GM19328 (cell line): ENCODE measurements around the gene METTL6.
A peak's percentile ranks its signal among the peaks of the same experiment; 100 is the strongest.
"Not testable (repeated sequence)": the region's sequence is repeated elsewhere in the genome, so short reads cannot be mapped to it uniquely, and the experiment has no call there.

Experiments used
- ATAC-seq: cut with Tn5 transposase; IDR thresholded peaks from one replicate; pipeline ENCODE4 v1.9.1; 2021; ENCODE audit warnings: mild to moderate bottlenecking, moderate library complexity; ENCODE audit not compliant: unreplicated experiment

METTL6 gene

GRCh38 chr3:15427182-15427880, at the start of gene METTL6, which contains the start of gene EAF1:
TSS of gene METTL6 (minus strand) at chr3:15427544. CDS start at chr3:15426511, 1,033 bp downstream.
TSS of gene EAF1 (plus strand) at chr3:15427598. CDS start at chr3:15427780, 182 bp downstream.
- ATAC-seq = peak; percentile 86

- no peak for ATAC-seq
Measured at GRCh38 chr3:15476378-15476777, 49.0 kb upstream of the METTL6 start.

DNA sequence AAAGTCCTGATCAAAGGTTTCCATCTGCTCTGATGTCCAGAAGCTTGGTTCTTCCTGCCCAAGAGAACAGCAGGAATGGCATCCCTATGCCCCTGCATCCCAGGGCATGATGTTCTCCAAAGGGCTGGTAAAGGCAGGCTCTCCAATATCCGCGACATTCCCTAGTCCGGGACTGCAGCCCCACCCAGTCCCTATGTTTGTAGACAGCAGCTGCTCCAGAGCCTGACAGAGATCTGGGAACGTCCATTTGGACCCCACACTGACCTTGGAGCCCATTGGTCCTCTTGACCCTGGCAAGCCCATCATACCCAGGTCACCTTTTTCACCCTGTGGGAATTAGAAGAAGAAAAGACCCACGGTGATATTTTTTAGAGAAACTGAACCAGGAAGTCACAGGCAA, 47.8 kb upstream of the METTL6 start:
- ATAC-seq = no peak

GRCh38 chr3:15471861-15472260, 44.5 kb upstream of the METTL6 start:
- no peak for ATAC-seq

DNA sequence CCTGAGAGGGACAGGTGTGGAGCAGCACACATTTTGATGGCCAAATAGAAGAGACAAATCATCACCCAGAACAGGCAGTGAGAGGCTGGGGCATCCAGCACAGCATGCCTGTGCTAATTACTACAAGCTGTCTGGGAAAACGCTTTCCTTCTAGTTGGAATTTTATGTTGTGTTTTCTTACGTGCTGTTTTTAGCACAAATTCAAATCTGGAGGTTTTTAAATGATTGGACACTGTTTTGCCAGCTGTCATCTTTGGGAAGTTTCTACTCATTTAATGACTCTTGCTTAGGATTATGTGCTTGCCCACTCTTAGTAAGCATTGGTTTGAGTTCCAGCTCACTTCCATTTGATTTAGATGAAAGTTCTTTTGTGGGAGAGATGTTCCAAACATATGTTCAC, 43.5 kb upstream of the METTL6 start:
- no peak for ATAC-seq

DNA sequence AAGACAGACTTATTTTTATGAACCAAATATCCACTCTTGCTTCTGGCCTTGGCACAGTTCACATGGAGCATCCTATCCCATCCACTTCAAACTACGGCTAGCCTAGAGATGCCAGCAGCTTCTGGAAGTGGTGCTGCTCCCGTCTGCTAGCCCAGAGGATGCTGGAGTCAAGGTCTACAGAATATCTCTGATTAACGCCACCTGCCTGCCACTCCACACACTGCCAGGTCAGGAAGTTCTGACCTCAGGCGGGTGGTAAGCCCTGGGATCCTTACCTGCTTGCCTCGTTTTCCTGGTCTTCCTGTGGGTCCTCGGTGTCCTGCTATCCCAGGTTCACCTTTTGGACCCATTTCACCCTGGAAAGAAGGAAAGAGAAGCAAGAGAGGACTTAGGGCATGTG, 42.9 kb upstream of the METTL6 start:
- ATAC-seq = no peak

- no peak for ATAC-seq
Measured at GRCh38 chr3:15467227-15468181, 40.2 kb upstream of the METTL6 start.

DNA sequence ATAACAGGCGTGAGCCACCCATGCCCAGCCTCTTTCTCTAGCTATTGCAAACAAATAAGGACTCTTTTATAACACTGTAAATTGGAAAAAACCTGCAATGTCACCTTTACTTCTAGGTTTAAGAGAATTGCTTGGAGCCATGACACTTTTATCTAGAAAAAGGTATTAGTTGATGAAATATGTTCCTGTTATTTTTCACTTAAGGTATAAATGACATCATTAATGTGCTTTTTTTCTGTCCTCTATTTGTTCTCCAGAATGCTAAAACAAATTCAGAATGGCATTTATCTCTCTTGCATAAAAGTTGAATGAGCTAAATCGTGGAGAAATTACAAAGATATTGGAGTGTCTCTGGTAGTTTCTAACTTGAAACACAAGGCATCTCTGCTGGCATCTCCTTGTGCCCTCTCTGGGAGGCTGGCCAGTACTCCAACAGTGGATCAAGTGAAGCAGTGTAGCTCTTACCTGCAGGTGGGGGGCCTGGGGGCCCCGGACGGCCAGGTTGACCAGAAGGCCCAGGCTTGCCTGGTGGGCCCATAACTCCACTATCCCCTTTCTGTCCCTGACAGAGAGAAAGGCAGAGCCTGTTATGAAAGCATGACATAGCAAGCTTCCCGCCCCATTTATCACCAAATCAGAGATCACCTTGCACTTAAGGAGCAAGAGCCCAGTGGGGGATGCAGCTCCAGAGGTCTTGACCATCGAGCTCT, 38.7 kb upstream of the METTL6 start:
- no peak for ATAC-seq

GRCh38 chr3:15462451-15462850, 35.1 kb upstream of the METTL6 start:
- ATAC-seq = no peak

DNA sequence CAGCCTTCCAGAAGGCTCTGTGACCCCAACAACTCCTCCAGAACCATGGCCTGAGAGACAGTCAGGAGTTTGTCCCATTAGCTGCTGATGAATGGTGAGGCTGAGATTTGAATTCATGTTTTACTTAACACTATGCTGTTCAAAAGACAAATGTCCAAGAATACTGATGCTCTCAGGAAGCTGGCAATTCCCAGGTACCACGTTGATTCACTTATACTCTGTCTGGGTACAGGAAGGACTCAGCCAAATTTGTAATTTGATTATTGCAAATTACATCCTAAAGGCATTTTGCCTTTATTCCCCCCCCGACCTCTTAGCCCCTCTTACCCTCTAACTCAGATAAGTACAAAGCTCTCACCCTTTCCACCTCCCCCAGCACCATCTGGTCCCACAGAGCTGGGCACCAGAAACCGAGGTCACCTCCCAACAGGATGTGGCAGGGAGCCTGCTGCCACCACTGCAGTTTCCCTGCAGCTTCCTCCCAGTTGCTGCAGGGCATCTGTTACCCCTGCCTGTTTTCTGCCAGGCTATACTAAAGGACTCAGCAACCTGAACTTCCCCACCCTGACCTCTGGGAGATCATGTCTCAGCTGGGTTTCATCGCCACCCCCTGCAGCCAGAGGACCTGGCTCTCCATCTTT, 33.7 kb upstream of the METTL6 start:
- no peak for ATAC-seq

GRCh38 chr3:15458212-15458780, 31.0 kb upstream of the METTL6 start:
- ATAC-seq = no peak

DNA sequence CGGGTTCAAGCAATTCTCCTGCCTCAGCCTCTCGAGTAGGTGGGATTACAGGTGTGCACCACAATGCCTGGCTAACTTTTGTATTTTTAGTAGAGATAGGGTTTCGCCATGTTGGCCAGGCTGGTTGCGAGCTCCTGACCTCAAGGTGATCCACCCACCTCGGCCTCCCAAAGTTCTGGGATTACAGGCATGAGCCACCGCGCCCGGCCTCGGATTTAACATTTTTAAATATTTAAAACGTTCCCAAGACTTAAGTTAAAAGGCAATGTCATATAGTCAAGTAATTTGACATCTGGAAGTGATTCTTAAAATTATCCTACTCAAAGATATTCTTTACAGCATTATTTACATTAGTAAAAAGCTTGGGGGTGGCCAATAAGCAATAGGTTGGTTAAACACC, 29.6 kb upstream of the METTL6 start:
- ATAC-seq = not testable (repeated sequence)

DNA sequence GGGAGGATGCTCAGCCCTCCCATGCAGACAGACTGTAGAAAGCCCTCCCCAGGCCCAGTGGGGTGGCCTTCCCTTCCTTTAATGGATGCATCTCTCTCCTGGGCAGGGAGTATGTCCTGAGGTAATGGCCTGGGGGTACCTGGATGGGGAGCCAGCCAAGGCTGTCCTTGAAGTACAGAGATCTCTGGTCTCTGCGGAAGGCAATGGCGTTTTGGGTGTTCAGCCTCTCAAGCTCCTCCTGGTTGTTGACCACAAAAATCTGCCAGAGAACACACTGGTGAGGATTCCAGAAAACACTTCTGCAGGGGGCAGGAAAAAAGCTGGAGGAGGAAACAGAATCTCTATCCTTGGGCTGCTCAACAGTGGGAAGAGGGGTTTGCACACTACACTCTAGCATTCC, 29.0 kb upstream of the METTL6 start:
- ATAC-seq = no peak

GRCh38 chr3:15455756-15456155, 28.4 kb upstream of the METTL6 start:
- no peak for ATAC-seq

DNA sequence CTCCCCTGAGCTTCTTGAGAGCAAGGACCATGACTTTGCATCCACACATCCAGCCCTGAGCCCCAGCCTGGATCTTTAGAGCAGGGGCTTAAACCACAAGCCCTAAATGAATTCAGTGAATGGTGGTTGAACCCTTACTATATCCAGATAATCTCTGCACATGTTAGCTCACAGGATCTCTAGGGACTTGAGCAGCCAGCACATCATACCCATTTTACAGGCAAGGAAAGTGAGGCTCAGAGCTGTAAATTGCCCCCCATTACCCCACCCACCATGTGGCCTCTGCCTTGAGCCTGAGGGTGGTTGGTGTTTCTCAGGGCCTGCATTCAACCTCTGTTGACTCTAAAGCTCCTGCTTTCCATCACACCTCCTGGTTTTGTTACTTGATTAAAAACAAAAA, 27.6 kb upstream of the METTL6 start:
- no peak for ATAC-seq

DNA sequence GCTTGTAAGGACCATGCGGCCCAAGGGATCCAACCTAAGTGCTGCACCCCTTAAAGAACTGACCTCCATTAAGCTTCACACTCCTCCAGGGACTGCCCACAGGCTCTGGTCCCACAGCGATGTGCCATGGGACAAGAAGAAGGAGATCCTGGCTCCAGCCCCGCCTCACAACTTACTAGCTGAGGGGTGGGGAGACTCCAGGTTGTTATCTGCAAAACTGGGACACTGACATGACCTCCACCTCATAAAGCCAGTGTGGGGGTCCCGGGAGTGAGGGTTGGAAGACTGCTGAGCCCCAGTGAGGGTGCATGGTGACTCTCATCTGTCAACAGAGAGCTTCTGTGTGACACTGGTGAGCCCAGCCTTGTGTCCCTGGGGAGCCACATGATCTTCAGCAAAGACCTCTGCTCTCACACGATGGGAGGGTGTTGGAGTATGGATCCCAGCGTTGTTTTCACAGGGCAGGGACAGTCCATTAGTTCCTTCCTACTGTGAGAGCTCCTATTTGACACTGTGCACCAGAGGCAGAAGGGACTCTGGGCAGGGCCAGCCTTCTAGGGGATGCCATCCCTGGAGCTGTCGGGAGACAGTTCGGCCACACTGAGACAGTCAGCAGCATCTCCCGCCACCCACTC, 26.8 kb upstream of the METTL6 start:
- no peak for ATAC-seq

- no peak for ATAC-seq
Measured at GRCh38 chr3:15453501-15453900, 26.2 kb upstream of the METTL6 start.

GRCh38 chr3:15452961-15453360, 25.6 kb upstream of the METTL6 start:
- no peak for ATAC-seq

DNA sequence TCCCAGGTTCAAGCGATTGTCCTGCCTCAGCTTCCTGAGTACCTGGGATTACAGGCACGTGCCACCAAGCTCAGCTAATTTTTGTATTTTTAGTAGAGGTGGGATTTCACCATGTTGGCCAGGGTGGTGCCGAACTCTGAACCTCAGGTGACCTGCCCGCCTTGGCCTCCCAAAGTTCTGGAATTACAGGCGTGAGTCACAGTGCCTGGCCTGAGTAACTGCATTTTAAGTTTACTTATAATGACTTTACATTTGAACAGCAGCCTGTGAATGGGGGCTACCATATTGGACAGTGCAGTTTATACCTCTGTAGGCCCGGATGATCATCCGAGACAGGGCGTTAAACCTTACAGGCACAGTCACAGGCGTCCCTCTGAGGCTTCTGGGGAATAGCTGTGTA, 24.8 kb upstream of the METTL6 start:
- no peak for ATAC-seq
